Measurements from ENCODE around the gene PPARGC1A. TPM values are rescaled to one million over a fixed set of nuclear protein-coding genes. Genes with fewer than 3 reads are reported as not detected.

PPARGC1A gene
- total and polyA plus RNA-seq, 10 of the 15 experiments (the other 5 are each of a cell fraction or from before 2014, with no cell fraction given), result 0.01 to 0.05 (median 0.04) TPM; not detected in 7

DNA sequence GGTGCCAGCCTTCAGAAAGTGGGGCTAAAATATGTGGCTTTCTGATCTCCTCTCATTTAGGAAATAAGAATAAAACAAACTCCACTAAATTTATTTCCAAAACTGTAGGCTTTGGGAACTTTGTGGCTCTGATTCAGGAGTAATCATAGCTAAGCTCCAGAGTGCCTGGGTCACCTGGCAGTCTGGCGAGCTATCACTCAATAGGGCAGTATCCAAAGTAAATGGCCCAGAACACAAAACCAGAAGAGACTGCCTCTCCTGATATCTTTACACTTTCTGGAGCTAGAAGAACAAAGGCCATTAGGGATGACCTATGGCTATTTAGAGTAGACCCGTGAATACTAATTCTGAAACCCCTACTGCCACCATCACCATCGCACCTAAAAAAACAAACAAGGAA lies 17.0 kb upstream of the PPARGC1A start (continued):
- TF ChIP-seq, protein P1, sequence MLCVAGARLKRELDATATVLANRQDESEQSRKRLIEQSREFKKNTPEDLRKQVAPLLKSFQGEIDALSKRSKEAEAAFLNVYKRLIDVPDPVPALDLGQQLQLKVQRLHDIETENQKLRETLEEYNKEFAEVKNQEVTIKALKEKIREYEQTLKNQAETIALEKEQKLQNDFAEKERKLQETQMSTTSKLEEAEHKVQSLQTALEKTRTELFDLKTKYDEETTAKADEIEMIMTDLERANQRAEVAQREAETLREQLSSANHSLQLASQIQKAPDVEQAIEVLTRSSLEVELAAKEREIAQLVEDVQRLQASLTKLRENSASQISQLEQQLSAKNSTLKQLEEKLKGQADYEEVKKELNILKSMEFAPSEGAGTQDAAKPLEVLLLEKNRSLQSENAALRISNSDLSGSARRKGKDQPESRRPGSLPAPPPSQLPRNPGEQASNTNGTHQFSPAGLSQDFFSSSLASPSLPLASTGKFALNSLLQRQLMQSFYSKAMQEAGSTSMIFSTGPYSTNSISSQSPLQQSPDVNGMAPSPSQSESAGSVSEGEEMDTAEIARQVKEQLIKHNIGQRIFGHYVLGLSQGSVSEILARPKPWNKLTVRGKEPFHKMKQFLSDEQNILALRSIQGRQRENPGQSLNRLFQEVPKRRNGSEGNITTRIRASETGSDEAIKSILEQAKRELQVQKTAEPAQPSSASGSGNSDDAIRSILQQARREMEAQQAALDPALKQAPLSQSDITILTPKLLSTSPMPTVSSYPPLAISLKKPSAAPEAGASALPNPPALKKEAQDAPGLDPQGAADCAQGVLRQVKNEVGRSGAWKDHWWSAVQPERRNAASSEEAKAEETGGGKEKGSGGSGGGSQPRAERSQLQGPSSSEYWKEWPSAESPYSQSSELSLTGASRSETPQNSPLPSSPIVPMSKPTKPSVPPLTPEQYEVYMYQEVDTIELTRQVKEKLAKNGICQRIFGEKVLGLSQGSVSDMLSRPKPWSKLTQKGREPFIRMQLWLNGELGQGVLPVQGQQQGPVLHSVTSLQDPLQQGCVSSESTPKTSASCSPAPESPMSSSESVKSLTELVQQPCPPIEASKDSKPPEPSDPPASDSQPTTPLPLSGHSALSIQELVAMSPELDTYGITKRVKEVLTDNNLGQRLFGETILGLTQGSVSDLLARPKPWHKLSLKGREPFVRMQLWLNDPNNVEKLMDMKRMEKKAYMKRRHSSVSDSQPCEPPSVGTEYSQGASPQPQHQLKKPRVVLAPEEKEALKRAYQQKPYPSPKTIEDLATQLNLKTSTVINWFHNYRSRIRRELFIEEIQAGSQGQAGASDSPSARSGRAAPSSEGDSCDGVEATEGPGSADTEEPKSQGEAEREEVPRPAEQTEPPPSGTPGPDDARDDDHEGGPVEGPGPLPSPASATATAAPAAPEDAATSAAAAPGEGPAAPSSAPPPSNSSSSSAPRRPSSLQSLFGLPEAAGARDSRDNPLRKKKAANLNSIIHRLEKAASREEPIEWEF (IDR thresholded peaks at IDR 0.05; ENCODE audit: insufficient replicate concordance, low read depth, low read length), result no peak
- TF ChIP-seq ESRRA (IDR thresholded peaks at IDR 0.05; ENCODE audit: low read length), result no peak

DNA sequence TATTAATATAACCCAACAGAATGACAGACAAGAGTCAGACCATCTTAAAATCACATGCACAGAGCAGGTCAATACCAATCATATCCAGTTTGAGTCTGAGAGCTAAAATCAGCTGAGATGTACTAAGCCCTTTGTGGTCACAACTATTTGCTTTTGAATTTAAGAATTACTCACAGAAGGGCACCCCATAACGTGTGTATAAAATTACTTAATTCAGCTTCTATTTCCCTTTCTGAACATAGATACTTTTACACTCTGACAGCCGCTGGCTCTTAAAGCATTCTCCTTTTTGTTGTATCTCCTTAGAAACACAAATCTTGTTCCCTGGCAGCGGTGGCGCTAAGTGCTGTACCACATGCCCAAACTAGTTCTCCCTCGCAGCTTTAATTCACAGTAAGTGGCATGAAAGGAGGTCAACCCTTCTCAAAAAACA lies 14.8 kb upstream of the PPARGC1A start:
- ChIA-PET RAD21 (ENCODE audit: unreplicated experiment) (no interaction called here), CTCF (interaction anchor here (0.5 to 1.8 kb wide), 2 partner anchors 11 to 564 kb away, joined by 4 to 5 read pairs; no protein-coding TSS in a partner anchor), POLR2A (no interaction called here), SMC1A (ENCODE audit: uncharacterized antibody, unreplicated experiment) (no interaction called here)
- Histone ChIP-seq H2AFZ (ENCODE audit: control insufficient read depth, low read depth, low read length) (no peak overlapping the region), H3K79me2 (ENCODE audit: control insufficient read depth, insufficient read depth, low read length) (no peaks in the 10 kb centered on the region), H3K4me1 (ENCODE audit: control insufficient read depth, insufficient read depth, low read length) (no peaks in the 10 kb centered on the region), H3K9me3 (replicated peaks; ENCODE audit: control insufficient read depth, insufficient read depth, low read length) (no peaks in the 10 kb centered on the region), H3K36me3 (ENCODE audit: control insufficient read depth in 2 of 2, insufficient read depth in 2 of 2, low read length in 1 of 2) (no peaks in the 10 kb centered on the region), H3K27ac (ENCODE audit: control insufficient read depth, insufficient read depth) (no peak overlapping the region), H3K4me2 (ENCODE audit: control insufficient read depth, insufficient read depth) (no peak overlapping the region), H3K27me3 (replicated peaks in 1 of 2; ENCODE audit: control insufficient read depth in 2 of 2, insufficient read depth in 2 of 2, low read length in 1 of 2) (no peaks in the 10 kb centered on the region), H3K4me3 (no peak overlapping the region), H4K20me1 (ENCODE audit: control insufficient read depth, insufficient read depth) (no peaks in the 10 kb centered on the region), H3K9ac (ENCODE audit: control insufficient read depth, insufficient read depth, low read length) (no peak overlapping the region)
- TF ChIP-seq, protein P2, sequence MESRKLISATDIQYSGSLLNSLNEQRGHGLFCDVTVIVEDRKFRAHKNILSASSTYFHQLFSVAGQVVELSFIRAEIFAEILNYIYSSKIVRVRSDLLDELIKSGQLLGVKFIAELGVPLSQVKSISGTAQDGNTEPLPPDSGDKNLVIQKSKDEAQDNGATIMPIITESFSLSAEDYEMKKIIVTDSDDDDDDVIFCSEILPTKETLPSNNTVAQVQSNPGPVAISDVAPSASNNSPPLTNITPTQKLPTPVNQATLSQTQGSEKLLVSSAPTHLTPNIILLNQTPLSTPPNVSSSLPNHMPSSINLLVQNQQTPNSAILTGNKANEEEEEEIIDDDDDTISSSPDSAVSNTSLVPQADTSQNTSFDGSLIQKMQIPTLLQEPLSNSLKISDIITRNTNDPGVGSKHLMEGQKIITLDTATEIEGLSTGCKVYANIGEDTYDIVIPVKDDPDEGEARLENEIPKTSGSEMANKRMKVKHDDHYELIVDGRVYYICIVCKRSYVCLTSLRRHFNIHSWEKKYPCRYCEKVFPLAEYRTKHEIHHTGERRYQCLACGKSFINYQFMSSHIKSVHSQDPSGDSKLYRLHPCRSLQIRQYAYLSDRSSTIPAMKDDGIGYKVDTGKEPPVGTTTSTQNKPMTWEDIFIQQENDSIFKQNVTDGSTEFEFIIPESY (IDR thresholded peaks at IDR 0.05), result no peak
- TF ChIP-seq, protein P3, sequence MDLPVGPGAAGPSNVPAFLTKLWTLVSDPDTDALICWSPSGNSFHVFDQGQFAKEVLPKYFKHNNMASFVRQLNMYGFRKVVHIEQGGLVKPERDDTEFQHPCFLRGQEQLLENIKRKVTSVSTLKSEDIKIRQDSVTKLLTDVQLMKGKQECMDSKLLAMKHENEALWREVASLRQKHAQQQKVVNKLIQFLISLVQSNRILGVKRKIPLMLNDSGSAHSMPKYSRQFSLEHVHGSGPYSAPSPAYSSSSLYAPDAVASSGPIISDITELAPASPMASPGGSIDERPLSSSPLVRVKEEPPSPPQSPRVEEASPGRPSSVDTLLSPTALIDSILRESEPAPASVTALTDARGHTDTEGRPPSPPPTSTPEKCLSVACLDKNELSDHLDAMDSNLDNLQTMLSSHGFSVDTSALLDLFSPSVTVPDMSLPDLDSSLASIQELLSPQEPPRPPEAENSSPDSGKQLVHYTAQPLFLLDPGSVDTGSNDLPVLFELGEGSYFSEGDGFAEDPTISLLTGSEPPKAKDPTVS (IDR thresholded peaks at IDR 0.05; ENCODE audit: low read depth, low read length), result no peak
- no peak for TF ChIP-seq RBBP5 (conservative IDR thresholded peaks at IDR 0.05)
- no peak for TF ChIP-seq CBX5 (IDR thresholded peaks at IDR 0.05; ENCODE audit: low read depth)
- no peak for FAIRE-seq
- 7% methylated on average over 5 of the region's 5 CpGs for WGBS (ENCODE audit: insufficient coverage, insufficient replicate concordance, low lambda C conversion rate, missing lambda C conversion rate)
- no peak for DNase-seq (ENCODE audit: low read depth, low spot score)
- no peak for ATAC-seq
- in situ Hi-C loops (cut with MboI) (no loop called here), intact Hi-C loops (cut with micrococcal nuclease; ENCODE audit: unreplicated experiment) (no loop called here)
- no TSS peak for BruUV-seq (replicated peaks)
